Peyer's patch (tissue), 4 donors: ENCODE measurements around the gene PSMD4.

ENCODE experiments used
- CTCF ChIP-seq, 6 experiments: fragments of 450-650 bp in 4 of 6; fragments of 200-600 bp in 2 of 6; sonication (generic) in 1 of 6; IDR thresholded peaks; one replicate each; pipeline ENCODE4 v1.5.1; 2017 to 2019; ENCODE audit warnings: antibody characterized with exemption in 6 of 6, mild to moderate bottlenecking in 3 of 6, moderate library complexity in 1 of 6
- POLR2A ChIP-seq, 2 donors: fragments of 450-650 bp; IDR thresholded peaks; one replicate each; pipeline ENCODE4 v1.5.1; 2017; ENCODE audit warnings: antibody characterized with exemption in 2 of 2, mild to moderate bottlenecking in 2 of 2, moderate library complexity in 2 of 2

- TF ChIP-seq CTCF (IDR thresholded peaks at IDR 0.05): no peak
- TF ChIP-seq POLR2A (IDR thresholded peaks at IDR 0.05): no peak
These were observed 58.3 kb downstream of the PSMD4 start for GRCh38 chr1:151312826-151313225.
